NCI-H345 treated with DMSO at 0.1 percent for 48 hours (cell line): ENCODE results near the gene CLIP2.
"Not testable (repeated sequence)": the region's sequence is repeated elsewhere in the genome, so short reads cannot be mapped to it uniquely, and the experiment has no call there.

ENCODE experiments used
- DNase-seq: peaks from one replicate; lab custom pipeline; 2025; ENCODE audit not compliant: unreplicated experiment; lab: John Stamatoyannopoulos, UW

CLIP2 gene

DNA sequence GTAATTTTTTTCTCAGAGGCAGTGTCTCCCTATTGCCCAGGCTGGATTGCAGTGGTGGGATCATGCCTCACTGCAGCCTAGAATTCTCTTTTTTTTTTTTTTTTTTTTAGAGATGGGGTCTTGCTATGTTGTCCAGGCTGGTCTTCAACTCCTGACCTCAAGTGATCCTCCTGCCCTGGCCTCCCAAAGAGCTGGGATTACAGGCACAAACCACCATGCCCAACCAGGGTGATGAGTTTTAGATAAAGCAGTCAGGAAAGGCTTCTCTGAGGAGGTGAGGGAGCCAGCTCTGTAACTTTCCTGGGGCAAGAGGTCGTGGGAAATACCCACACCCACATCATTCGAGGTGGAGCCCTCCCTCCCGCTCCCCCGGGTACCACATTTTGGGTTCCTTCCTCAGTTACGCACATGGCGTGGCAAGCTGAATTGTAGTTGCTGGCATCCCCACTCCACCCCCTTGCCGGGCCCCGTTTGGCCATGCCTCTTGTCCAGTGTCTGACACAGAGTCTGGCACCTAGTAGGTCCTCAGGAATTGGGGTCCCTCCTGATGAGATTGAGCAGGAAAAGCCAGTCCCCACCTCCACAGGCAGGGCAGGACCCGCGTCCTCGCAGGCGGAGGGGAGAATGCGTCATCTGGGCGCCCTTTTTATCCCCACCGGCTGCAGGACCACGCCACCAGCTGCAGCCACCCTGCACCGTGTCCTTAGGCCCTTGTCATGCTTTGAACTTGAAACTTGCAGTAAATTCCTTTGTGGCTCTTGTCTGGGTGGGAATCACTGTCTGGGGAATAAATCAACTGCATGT lies 43.4 kb downstream of the CLIP2 start:
- DNase-seq: no peak

DNA sequence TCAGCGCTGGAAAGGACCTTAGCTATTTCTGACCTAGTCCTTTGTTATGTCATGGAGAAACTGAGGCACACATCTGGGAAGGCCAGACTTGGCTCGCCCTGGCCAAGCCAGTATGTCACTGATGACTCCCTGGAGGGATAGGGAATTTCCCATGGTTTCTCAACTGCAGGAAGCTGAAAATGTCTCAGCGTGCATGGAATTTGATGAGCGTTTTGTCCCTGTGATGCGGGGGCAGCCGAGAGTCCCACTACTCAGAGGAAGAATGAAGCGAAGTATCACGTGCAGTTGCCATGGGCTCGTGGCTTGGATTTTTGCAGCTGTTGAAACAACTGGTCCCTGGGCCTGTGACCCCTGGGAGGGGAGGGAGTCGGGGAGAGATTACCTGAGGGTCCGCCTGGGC lies 44.8 kb downstream of the CLIP2 start:
- DNase-seq: no peak

DNA sequence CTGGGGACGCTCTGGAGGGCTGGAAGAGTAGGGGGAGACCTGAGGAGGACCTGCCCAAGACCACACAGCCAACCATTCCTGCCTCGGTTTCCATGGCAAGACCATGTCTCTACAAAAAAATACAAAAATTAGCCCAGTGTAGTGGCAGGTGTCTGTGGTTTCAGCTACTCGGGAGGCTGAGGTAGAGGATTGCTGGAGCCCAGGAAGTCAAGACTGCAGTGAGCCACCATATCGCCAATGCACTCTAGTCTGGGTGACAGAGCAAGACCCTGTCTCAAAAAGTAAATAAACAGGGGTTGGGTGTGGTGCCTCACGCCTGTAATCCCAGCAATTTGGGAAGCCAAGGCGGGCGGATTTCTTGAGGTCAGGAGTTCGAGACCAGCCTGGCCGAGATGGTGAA lies 48.7 kb downstream of the CLIP2 start:
- DNase-seq: no peak

DNA sequence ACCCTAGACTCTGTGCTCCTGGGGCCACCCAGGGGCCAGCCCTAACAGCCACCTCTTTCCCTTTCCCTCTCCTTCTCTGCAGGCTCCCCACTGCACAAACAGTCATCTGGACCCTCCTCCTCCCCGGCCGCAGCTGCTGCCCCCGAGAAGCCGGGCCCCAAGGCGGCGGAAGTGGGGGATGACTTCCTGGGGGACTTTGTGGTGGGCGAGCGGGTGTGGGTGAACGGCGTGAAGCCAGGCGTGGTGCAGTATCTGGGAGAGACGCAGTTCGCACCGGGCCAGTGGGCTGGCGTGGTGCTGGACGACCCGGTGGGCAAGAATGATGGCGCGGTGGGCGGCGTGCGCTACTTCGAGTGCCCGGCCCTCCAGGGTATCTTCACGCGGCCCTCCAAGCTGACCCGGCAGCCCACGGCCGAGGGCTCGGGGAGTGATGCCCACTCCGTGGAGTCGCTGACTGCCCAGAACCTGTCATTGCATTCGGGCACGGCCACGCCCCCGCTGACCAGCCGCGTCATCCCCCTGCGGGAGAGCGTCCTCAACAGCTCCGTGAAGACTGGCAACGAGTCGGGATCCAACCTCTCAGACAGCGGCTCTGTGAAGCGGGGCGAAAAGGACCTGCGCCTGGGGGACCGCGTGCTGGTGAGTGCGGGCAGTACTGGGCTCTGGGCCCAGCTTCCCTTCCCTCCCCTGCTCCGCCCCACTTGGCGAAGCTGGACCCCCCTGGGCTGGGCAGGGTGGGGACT lies 49.3 kb downstream of the CLIP2 start:
- no peak for DNase-seq

DNA sequence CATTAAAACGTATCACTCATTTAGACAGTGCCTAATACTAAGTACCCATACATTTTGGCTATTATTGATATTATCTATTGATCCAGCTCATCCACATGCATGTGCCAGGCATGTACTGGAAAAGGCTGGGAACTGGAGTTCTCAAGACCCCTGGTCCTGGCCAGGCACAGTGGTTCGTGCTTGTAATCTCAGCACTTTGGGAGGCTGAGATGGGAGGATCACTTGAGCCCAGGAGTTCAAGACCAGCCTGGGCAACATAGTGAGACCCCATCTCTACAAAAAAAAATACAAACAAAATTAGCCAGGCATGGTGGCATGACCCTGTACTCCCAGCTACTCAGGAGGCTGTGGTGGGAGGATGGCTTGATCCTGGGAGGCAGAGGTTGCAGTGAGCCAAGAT lies 50.4 kb downstream of the CLIP2 start:
- not testable (repeated sequence) for DNase-seq

DNA sequence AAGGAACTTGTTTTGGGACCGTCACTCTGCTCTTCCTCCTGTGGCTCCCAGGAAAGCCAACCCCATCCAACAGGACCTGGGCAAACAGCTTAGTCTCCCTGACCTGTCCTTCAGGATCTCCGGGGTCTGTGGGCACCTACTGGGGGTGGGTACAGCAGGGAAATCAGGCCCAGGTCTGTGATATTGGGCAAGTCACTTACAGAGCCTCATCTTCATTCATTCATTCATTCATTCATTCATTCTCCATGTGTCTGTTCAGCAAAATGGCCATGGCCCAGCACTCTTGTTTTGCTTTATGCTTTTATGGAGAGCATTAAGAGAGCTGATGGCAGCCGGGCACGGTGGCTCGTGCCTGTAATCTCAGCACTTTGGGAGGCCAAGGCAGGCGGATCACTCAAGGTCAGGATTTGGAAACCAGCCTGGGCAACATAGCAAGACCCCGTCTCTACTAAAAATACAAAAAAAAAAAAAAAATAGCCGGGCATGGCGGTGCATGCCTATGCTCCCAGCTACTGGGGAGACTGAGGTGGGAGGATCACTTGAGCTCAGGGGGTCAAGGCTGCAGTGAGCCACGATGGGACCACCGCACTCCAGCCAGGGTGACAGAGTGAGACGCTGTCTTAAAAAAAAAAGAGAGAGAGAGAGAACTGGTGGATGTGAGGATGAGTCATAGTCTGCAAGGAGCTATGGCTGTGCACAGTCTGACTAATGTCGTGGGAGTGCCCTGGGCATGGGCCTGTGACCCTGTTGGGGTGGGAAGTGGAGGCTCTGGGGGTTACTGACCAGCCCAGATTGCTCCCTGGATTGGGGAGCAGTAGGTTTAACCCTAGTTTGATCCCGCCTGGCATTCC lies 54.3 kb downstream of the CLIP2 start:
- DNase-seq: no peak

DNA sequence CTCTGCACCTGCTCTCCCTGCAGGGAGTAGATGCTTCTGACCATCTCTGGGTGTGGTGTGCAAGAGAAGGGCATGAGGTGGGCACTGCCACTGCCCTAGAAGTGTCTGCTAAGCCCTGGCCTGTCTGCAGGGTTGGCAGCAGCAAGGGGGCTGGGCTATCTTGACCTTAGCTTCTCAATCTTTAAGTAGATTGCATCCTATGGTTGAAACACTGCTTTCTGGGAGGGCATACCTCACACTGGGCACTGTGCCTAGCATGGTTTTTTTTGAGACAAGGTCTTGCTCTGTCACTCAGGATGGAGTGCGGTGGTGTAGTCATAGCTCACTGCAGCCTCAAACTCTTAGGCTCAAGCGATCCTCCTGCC lies 54.9 kb downstream of the CLIP2 start:
- DNase-seq: no peak

DNA sequence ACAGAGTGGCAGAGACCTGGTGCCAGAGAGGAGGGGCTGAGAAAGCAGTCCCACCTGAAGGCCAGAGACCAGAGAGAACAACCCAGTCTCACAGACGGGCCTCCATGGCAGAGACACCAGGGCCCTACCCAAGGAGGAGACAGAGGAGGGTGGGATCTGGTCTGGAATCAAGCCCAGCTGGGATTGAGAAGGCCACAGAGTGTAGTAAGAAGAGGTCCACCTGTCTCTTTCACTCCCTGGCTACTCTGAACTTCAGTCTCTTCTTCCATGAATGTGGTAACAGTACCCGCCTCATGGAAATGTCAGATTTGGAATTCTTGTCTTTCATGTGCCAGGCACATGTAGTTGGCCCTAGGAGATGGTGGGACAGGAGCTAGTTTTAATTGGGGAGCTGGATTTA lies 55.6 kb downstream of the CLIP2 start:
- DNase-seq: no peak

DNA sequence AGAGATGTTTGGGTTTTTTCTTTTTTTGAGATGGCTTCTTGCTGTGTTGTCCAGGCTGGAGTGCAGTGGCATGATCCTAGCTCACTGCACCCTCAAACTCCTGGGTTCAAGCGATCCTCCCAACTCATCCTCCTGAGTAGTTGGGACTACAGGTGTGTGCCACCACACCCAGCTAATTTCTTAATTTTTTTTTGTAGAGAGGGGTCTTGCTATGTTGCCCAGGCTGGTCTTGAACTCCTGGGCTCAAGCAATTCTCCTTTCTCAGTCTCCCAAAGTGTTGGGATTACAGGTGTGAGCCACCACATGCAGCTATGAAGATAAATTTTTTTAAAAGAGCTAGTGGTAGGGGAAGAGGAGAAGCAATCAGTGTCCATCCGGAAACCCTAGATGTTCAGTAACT lies 56.8 kb downstream of the CLIP2 start:
- no peak for DNase-seq

DNA sequence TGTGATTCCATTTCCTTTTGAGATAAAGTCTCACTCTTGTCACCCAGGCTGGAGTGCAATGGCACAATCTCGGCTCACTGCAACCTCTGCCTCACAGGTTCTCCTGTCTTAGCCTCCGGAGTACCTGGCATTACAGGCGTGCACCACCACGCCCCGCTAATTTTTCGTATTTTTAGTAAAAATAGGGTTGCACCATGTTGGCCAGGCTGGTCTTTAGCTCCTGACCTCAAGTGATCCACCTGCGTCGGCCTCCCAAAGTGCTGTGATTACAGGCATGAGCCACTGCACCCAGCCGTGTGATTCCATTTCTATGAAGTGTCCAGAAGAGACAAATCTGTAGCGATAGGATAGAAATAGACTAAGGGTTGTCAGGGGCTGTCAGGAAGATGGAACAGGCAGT lies 60.4 kb downstream of the CLIP2 start:
- no peak for DNase-seq

DNA sequence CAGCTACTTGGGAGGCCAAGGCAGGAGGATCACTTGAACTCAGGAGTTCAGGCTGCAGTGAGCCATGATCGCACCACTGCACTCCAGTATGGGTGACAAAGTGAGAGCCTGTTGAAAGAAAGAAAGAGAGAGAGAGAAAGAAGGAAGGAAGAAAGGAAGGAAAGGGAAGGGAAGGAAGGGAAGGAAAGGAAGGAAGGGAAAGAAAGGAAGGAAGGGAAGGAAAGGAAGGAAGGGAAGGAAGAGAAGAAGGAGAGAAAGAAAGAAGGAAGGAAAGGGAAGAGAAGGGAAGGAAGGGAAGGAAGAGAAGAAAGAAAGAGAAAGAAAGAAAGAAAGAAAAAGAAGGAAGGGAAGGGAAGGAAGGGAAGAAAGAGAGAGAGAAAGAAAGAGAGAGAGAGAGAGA lies 61.5 kb downstream of the CLIP2 start:
- no peak for DNase-seq

DNA sequence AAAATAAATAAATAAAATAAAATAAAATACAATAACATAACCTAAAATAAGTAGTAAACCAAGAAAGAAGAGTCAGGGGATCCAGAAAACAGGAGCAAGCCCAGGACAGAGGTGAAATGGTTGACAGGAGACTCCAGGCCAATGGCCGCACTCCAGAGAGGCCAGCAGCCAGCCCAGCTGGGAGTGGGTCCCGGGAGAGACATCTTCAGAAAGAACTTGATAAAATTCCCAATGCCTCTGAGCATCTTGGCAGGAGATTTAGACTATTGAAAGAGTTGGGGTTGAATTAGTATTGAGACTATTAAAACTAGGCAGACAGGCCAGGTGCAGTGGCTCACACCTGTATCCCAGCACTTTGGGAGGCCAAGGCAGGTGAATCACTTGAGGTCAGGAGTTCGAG lies 62.6 kb downstream of the CLIP2 start:
- no peak for DNase-seq

DNA sequence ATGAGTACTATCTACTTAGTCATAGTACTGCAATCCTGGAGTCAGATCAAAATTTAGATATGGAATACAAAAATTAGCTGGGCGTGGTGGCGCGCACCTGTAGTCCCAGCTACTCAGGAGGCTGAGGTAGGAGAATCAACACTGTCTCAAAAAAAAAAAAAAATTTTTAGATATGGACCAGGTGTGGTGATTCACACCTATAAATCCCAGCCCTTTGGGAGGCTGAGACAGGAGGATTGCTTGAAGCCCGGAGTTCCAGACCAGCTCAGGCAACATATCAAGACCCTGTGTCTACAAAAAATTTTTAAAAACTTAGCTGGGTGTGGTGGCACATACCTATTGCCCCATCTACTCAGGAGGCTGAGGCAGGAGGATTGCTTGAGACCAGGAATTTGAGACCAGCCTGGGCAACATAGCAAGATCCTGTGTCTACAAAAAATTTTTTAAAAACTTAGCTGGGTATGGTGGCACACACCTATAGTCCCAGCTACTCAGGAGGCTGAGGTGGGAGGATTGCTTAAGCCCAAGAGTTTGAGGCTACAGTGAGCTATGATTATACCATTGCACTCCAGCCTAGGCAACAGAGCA lies 63.4 kb downstream of the CLIP2 start:
- DNase-seq: not testable (repeated sequence)

DNA sequence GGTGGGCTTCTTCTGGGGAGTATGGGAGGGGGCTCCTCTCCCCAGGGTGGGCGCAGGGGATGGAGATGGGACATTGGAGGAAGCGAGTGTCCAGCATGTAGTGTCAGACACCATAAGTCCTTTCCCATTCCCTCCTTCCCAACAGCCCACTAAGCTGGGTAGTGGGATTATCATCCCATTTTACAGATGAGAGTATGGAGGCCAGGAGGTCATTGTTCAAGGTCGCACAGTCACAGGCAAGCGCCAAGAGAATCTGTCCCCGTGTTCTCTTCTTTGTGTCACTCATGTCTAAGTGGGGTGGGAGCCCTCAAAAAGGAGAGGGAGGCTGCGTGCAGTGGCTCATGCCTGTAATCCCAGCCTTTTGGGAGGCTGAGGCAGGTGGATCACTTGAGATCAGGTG lies 64.8 kb downstream of the CLIP2 start:
- DNase-seq: no peak

DNA sequence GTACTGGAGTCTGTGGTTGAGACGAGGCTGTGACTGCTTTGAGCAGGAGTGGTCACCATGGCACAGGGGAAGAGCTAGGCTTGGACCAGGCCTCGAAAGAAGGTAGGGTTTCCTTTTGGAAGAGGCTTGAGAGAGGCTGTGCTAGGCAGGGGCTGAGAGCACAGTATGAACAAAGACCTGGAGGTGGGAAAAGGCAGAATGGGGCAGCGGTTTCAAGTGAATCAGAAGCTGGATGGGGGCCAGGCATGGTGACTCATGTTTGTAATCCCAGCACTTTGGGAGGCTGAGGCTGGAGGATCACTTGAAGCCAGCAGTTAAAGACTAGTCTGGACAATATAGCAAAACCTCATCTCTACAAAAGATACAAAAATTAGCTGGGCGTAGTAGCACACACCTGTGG lies 65.9 kb downstream of the CLIP2 start:
- DNase-seq: no peak

DNA sequence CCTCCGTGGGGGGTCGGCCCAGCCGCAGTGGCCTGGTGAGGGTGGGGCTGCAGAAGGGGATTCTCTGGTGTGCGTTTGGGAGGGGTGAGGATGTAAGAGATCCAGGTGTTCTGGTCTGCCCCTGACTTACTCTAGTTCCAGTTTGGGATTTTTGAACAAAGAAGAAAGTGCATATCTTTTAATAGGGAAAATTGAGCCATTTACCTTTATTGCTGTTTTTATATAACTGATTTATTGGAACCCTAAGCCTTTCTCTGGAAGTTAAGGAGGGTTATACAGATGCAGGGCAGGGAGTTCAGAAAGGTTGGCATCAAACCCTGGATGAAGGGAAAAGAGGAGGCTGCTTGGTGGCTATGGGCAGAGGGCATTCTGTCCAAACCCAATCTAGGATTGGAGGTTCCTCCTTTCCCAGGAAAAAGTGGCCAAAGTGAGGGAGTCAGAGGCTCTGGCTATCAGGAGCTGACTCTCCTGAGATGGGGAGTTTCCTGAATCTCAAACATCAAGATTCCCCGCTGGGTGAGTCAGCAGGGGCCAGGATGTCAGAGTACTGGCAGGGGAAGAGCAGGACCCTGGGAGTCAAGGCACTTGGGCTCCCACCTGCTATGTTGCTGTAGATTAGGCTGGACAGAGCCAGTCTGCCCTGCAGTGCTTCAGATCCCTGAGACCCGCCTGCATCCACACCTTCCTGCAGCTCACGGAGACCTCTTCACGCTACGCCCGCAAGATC lies 67.5 kb downstream of the CLIP2 start:
- DNase-seq: no peak

DNA sequence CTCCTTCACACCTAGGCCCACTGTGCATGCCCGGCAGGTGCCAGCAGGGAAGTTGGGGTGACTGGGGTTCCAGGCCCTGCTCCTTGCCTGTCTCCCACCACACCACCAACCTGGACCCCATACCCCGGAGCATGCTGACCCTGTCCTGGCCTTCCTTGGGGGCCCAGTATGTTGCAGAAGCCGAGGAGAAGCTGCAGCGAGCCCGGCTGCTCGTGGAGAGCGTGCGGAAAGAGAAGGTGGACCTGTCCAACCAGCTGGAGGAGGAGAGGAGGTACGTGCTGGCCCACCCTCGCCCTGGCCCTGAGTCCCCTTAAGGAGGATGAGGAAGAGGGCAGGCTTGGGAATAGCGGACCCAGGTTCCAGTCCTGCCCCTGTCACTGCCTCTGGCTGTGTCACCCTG lies 70.8 kb downstream of the CLIP2 start:
- no peak for DNase-seq

DNA sequence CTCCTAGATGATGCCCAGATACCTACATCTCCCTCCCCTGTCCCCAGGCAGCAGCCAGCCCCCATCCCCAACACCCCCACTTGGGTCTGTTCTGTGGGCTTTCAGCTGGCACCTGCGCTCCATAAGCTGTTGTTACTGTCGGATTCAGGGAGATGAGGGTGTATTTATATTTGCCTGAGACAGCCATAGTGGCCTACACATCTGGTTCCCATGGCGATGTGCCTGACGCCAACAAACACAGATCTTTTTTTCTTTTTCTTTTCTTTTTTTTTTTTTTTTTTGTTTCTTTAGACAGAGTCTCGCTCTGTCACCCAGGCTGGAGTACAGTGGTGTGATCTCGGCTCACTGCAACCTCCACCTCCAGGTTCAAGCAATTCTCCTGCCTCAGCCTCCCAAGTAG lies 73.1 kb downstream of the CLIP2 start:
- no peak for DNase-seq

DNA sequence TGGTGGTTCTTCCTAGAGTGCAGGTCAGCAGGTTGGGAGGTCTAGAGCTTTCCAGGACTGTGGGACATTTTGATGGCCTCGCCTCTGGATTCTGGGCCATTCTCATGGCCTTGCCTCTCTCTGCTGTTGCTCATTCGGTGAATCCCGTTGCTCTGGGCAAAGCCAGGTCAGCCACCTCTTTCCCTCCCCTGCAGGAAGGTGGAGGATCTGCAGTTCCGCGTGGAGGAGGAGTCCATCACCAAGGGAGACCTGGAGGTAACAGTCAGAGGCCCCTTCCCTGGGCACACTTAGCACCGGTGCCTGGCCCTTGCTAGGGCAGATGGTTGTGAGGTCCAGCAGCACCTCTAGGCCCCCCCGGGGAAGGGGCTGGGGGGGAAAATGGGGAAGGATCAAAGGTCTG lies 74.9 kb downstream of the CLIP2 start:
- no peak for DNase-seq

DNA sequence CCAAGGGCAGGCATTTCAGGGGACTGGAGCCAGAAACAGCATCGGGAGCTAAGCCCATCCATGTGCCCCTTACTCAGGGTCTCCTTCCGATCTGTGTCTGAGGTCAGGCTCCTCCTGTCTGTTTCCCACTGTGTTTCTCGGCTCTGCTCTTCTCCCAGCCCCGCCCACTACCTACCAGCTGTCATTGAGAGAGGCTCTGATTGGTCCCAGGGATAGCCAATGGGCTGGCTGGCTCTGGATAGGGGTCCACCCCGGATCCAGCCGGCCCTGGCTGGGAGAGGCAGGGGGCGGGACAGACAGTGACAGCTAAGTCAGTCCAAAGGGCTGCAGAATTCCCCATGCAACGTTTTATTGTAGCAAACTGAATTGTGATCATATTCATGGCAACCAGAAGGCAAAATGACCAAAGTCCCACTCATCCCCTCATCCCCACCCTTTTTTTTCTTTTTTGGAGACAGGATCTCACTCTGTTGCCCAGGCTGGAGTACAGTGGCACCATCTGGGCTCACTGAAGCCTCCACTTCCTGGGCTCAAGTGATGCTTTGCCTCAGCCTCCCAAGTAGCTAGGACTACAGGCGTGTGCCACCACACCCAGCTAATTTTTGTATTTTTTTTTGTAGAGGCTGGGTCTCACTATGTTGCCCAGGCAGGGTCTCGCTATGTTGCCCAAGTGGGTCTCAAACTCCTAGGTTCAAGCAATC lies 76.3 kb downstream of the CLIP2 start:
- DNase-seq: no peak
